Activated CD4-positive, alpha-beta T cell treated with anti-CD3 and anti-CD28 coated beads for 48 hours (primary cell): ENCODE data around the gene SARM1.
A peak's percentile ranks its signal among the peaks of the same experiment; 100 is the strongest.
"Not testable (repeated sequence)": the region's sequence is repeated elsewhere in the genome, so short reads cannot be mapped to it uniquely, and the experiment has no call there.

ENCODE experiments used
- DNase-seq: peaks from one replicate; pipeline ENCODE4 v3.0.0-alpha.2; 2020

SARM1 gene

GRCh38 chr17:28371245-28372202, at the start of gene SARM1:
TSS of gene SARM1 (plus strand) at chr17:28371694. CDS start at chr17:28372033, 339 bp downstream.
- peak; percentile 90 for DNase-seq

- no peak for DNase-seq
These were observed 47.2 kb upstream of the SARM1 start for GRCh38 chr17:28324267-28324745.

DNA sequence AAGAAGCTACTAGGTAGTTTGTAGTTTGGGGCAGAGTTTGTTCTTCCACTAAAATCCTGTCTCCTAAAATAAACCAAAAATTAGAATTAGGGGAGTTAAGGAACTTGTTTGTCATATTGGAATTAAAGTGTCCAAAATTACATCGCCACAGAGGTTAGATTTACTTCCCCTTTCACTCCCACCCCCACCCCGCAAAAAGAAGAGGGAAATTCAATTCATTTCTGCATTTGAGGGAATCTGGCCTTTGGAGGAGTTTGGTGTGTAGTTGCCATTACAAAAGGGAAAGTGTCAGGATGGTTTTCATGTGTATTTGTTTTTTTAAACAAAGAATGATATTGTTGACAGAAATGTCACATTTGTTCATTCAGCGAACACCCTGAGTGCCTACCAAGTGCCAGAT, 46.7 kb upstream of the SARM1 start:
- DNase-seq, result no peak

DNA sequence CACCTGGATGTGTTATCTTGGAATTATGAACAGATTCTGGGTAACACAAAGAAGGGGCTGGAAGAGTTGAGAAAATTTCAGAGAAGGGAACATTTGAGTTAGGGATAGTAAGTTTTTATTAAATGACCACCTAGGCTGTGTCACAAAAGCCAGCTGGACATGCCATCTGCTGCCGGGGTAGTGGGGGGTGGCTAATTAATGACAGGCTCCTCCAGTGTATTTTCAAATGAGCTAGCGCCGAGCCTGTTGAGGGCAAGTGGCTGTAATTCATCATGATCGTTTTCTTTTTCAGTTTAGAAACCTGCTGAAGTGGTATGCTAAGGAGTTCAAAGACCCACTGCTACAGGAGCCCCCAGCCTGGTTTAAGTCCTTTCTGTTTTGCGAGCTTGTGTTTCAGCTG, 46.3 kb upstream of the SARM1 start:
- DNase-seq, result no peak

- no peak for DNase-seq
These were observed 45.4 kb upstream of the SARM1 start for GRCh38 chr17:28326114-28326513.

DNA sequence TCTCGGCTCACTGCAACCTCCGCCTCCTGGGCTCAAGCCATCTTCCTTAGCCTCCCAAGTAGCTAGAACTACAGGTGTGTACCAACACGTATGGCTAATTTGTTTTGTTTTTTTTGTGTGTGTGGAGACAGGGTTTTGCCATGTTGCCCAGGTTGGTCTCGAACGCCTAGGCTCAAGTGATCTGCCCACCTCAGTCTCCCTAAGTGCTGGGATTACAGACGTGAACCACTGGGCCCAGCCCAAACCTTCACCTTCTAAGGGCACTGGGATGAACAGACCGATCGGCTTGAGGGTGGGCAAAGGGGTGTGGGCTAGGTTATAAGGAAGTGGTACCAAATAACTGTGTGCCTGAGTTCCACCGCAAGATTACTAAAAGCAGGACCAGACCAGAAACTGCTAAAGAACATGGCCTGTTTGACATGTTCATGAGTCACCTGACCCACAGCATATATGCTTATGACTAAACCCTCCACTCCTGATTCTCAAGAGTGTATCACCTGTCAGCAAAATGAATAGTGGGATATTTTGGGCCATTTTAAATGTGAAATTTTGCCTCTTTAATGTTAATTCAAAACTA, 44.4 kb upstream of the SARM1 start:
- peak; percentile 35 for DNase-seq

DNA sequence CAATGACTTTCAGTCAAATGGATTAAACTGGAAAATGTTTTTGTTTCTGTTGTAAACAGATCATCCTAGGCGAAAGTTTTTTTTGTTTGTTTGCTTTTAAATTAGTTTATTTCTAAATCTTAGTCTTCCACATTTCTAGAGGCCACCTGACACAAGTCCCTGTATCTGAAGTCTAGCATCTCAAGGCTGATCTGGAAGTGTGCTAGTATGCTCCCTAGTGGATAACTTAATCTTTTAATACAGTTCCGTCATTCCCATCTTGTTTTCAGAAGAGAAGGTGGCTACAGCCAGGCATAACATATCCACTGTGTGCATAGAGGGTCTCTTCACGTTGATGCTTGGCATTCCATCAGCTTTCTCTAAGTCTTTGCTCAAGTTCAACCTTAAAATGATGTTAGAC, 43.8 kb upstream of the SARM1 start:
- DNase-seq, result no peak

DNA sequence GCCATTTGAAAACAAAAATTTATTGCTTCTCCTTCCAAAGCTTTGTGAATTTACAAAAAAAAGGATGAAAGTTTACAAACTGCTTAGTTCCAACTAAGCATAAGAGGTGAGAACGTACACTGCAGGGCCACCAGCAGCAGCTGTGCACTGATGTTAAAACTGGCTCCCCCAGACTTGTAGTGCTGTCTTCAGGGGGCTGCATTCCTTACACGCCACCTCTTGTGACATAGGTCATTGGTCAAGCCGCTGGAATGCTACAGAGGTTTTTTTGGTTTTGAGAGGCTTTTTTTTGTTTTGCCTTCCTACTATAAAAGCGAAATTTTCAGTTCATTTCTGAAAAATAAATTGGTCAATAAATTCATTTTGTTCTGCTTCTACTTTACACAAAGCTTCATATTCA, 43.2 kb upstream of the SARM1 start:
- DNase-seq, result no peak

DNA sequence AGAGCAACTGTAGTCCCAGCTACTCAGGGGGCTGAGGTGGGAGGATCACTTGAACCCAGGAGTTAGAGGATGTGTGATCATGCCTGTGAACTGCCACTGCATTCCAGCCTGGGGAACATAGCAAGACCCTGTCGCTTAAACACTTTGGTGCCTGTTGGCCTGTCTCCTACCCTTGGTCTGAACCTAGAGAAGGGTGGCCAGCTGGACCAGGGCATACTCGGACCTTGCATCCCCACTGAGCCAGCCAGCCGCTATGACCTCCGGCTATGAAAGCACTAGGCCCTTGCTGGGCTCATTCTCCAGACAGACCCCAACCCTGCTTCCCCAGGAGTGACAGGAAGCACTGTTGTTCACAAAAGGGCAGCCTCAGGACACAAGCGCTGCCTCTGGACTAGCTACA, 40.8 kb upstream of the SARM1 start:
- no peak for DNase-seq

GRCh38 chr17:28331891-28332420, 39.5 kb upstream of the SARM1 start:
- DNase-seq, result no peak

- DNase-seq, result no peak
These were observed 38.3 kb upstream of the SARM1 start for GRCh38 chr17:28333083-28333746.

DNA sequence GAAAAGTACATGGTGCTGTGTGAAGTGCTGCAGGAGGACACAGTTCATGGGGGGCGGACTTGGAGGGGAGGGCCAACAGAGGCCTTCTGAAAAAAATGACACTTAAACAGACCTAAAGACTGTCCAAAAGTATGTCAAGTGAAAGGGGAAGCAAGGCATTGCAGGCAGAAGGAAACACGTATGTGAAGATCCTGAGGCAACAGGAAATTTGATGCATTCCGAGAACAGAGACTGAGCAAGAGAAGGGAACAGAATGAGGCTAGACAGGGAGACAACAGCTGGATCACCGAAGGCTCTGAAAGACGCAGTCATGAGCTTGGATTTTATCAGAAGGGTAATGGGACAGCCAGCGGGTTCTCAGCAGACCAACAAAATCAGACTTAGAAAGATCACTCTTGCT, 37.3 kb upstream of the SARM1 start:
- DNase-seq, result no peak

- no peak for DNase-seq
These were observed 36.8 kb upstream of the SARM1 start for GRCh38 chr17:28334666-28335200.

DNA sequence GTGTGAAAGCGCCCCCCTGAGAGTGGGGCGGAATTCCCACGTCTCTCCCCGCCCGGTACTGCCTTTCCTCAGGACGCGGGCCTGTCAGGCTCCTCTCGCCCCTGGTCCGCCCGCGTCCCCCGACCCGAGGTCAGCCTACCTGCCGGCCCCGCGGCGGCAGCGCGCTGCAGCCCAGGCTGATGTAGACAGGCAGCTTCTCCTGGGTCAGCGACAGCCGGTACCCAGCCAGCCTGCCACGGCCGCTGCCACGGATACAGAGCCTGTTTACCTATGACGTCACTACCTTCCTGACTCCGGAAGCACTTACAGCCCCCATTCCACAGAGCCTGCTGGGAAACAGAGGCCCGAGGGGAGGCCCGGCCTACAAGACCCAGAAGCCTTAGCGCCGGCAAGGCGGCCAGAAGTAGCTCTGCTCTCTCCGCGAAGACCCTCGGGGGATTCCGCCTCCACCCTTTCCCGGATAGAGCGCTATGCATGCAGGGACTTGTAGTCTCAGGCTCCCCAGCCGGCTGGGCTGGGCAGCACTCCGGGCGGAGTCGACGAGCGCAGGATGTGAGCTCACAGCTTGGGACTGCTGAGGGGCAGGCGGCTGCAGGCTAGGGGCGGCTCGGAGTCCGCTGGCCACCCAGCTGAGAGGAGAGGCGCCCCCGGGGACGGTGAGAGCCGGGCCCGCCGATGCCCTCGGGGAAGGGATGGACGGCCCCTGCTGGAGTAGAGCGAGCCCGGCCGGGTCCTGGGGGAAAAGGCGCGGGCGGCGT, 36.1 kb upstream of the SARM1 start, which contains the start of the genes IFT20 and TNFAIP1:
Gene IFT20, minus strand, starts transcription at position 272 of the 758 bp plus-strand sequence. CDS start 3,487 bp downstream, outside the sequence.
Gene TNFAIP1, plus strand, starts transcription at position 561 of the 758 bp plus-strand sequence. CDS start 3,761 bp downstream, outside the sequence.
- peak; percentile 98 for DNase-seq

DNA sequence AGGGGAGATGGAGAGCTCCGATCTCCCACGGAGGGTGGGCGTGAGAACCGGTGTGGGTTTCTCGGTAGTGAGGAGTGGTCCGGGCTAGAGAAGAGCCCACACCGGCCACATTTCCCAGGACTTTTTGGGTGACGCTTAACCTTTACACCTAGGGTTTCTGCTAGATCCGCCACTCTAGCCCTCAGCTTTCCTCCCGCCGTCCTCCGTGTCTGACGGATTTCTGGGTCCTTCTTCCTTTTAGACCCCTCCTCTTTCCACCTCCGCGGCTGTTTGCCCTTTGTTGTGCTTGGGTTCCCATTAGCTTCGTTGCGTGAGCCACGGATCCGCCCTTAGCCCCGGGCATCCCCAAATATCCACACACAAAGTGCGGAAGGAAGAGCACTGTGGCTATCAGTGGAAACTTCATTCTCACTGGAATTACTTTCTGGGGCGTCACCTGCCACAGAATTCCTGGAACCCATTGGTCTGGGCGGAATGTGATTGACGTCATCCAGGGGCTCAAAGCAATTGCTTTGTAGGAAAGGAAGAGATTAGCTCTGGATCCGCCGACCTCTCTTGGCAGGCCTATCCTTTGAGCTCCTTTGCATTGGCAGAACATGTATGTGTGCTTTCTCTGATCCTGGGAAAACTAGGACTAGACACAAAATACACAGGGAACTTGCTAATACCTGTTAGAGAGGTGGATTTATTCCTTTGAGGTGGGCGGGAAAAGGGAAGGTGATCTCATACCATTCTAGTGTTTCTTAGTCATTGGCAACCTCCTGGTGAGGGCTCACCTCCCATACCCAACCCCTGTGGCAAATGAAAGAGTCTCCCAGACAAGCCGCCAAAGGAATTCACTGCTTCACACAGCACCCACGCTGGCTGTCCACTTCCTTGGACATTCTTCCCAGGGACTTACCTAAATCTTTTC, 35.3 kb upstream of the SARM1 start:
- DNase-seq, result peak; percentile 44

GRCh38 chr17:28338056-28338768, 33.3 kb upstream of the SARM1 start:
- DNase-seq, result no peak

DNA sequence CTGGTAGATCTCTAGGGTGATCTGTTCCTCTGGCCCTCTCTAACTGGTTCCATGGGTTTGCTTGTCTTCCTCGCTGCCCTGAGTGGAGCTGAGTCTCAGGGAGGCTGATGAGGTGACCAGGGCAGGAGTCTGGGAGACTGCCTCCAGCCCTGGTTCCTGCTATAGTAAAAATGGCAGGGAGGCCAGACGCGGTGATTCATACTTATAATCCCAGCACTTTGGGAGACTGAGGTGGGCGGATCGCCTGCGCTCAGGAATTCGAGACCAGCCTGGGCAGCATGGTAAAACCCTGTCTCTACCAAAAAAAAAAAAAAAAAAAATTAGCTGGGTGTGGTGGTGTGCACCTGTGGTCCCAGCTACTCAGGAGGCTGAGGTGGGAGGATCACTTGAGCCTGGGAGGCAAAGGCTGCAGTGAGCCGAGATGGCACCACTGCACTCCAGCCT, 32.7 kb upstream of the SARM1 start:
- not testable (repeated sequence) for DNase-seq

- DNase-seq, result no peak
These were observed 32.1 kb upstream of the SARM1 start for GRCh38 chr17:28339431-28339830.

DNA sequence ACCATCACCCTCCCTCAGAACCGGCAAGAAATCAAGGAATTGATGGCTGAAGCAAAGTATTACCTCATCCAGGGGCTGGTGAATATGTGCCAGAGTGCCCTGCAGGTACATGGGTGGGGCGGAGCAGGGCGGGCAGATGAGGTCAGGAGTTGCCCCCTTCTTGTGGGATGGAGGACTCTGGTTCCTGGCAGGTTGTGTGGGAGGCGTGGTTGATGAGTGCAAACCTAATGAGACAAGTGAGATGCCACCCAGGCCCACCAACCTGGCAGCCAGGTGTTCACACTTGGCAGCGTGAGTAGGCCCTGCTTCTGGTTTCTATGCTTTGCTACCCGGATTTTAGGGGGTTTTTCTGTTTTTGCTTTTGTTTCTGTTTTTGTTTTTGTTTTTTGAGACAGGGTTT, 31.1 kb upstream of the SARM1 start:
- no peak for DNase-seq

DNA sequence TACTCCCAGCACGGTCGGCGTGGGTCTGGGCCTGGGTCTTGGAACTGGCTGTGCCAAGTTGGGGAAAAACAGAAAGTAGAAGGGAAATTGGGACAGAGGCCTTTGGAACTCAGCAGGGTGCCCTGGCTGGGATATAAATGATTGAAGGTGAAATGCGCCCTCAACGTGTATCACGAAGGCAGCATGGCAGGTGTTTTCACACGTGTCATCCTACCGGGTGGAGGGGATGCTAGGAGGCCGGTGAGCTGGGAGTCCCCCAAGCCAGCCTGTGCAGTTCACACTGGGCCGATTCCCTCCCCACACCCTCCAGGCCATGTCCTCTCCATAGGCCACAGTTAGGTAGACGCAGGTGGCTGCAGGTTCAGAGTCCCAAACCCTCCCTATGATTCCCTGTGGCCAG, 30.0 kb upstream of the SARM1 start:
- DNase-seq, result no peak
